SU-DHL-6 (cell line): ENCODE results near the gene CDKAL1.

Experiments
- H2AFZ ChIP-seq: fragments of 200-600 bp; sonication (generic); 2 replicates; pipeline ENCODE4 v1.6.1; 2014; ENCODE audit warnings: low read depth, mild to moderate bottlenecking, moderate library complexity, mixed read lengths, antibody characterized with exemption, low read length; ENCODE audit not compliant: severe bottlenecking
- H3F3A ChIP-seq: fragments of 200-600 bp; shearing (Covaris generic); 2 replicates; pipeline ENCODE4 v1.6.0; 2016; ENCODE audit warnings: antibody characterized with exemption, mild to moderate bottlenecking; ENCODE audit not compliant: insufficient read depth
- H3K27ac ChIP-seq: fragments of 200-600 bp; sonication (generic); 2 replicates; pipeline ENCODE4 v1.5.1; 2016; ENCODE audit warnings: low read depth, mild to moderate bottlenecking, low read length, moderate library complexity, mixed read lengths
- H3K27me3 ChIP-seq: fragments of 200-600 bp; sonication (generic), shearing (Covaris generic); 2 replicates; pipeline ENCODE4 v1.6.0; 2014; ENCODE audit warnings: mild to moderate bottlenecking, low read length
- H3K36me3 ChIP-seq: fragments of 200-600 bp; sonication (generic); 2 replicates; pipeline ENCODE4 v1.6.1; 2014; ENCODE audit warnings: mild to moderate bottlenecking, low read length, mixed read lengths
- H3K4me2 ChIP-seq: fragments of 300-600, 200-600 bp; shearing (Covaris generic), sonication (generic); 2 replicates; pipeline ENCODE4 v1.6.0; 2014; ENCODE audit warnings: low read length, low read depth, mild to moderate bottlenecking; ENCODE audit not compliant: poor library complexity, severe bottlenecking
- H3K4me3 ChIP-seq: fragments of 200-600 bp; sonication (generic); 2 replicates; pipeline ENCODE4 v1.5.1; 2014; ENCODE audit warnings: antibody characterized with exemption, low read length, mild to moderate bottlenecking, mixed read lengths; ENCODE audit not compliant: insufficient read depth, poor library complexity, severe bottlenecking
- H3K79me2 ChIP-seq: fragments of 200-600 bp; sonication (generic); 2 replicates; pipeline ENCODE4 v1.6.1; 2014; ENCODE audit warnings: mild to moderate bottlenecking, low read length, moderate library complexity; ENCODE audit not compliant: insufficient read depth
- H3K9ac ChIP-seq: fragments of 200-600 bp; sonication (generic); 2 replicates; pipeline ENCODE4 v1.7.0; 2014; ENCODE audit warnings: mild to moderate bottlenecking, low read length
- H3K9me2 ChIP-seq: fragments of 200-600 bp; sonication (generic); replicated peaks from 2 replicates; pipeline ENCODE4 v1.6.1; 2014; ENCODE audit warnings: low read length; ENCODE audit not compliant: insufficient read depth
- H3K9me3 ChIP-seq: fragments of 200-600 bp; sonication (generic); 2 replicates; pipeline ENCODE4 v1.6.1; 2014; ENCODE audit warnings: low read length, mixed read lengths; ENCODE audit not compliant: insufficient read depth
- H4K20me1 ChIP-seq: fragments of 200-600 bp; sonication (generic); 2 replicates; pipeline ENCODE4 v1.6.1; 2014; ENCODE audit warnings: low read depth, mild to moderate bottlenecking, antibody characterized with exemption, low read length, moderate library complexity, mixed read lengths
- CTCF ChIP-seq: fragments of 200-600 bp; sonication (generic); IDR thresholded peaks from one replicate; pipeline ENCODE4 v1.5.1; 2017; ENCODE audit warnings: antibody characterized with exemption, mild to moderate bottlenecking, low read length, moderate library complexity; ENCODE audit not compliant: insufficient read depth, poor library complexity, severe bottlenecking
- EZH2phosphoT487 ChIP-seq: fragments of 200-600 bp; sonication (generic), shearing (Covaris generic); conservative IDR thresholded peaks from 2 replicates; pipeline ENCODE4 v1.6.1; 2018; ENCODE audit warnings: mild to moderate bottlenecking, antibody characterized with exemption, low read length, moderate library complexity, mixed read lengths

CDKAL1 gene

GRCh38 chr6:20952699-20953474 is 418.6 kb downstream of the CDKAL1 start:
- Histone ChIP-seq H2AFZ (no peak overlapping the region), H3F3A (no peaks in the 10 kb centered on the region), H3K4me3 (no peak overlapping the region), H3K9me3 (no peaks in the 10 kb centered on the region), H3K27ac (no peak overlapping the region), H3K4me2 (no peak overlapping the region), H3K79me2 (no peaks in the 10 kb centered on the region), H3K9me2 (no peaks in the 10 kb centered on the region), H3K36me3 (no peaks in the 10 kb centered on the region), H4K20me1 (no peaks in the 10 kb centered on the region), H3K9ac (no peak overlapping the region), H3K27me3 (no peaks in the 10 kb centered on the region)
- TF ChIP-seq CTCF (no peak), EZH2phosphoT487 (no peak)

GRCh38 chr6:20954315-20954714 is 420.1 kb downstream of the CDKAL1 start:
- Histone ChIP-seq H3K4me2 (no peak overlapping the region), H3K27me3 (no peaks in the 10 kb centered on the region), H3K9me2 (no peaks in the 10 kb centered on the region), H3K79me2 (no peaks in the 10 kb centered on the region), H3K9me3 (no peaks in the 10 kb centered on the region), H3K4me3 (no peak overlapping the region), H3F3A (no peaks in the 10 kb centered on the region), H3K9ac (no peak overlapping the region), H3K27ac (no peak overlapping the region), H3K36me3 (no peaks in the 10 kb centered on the region), H2AFZ (no peak overlapping the region), H4K20me1 (no peaks in the 10 kb centered on the region)
- TF ChIP-seq CTCF: no peak
- no peak for TF ChIP-seq EZH2phosphoT487

GRCh38 chr6:20955131-20955530 is 420.9 kb downstream of the CDKAL1 start:
- TF ChIP-seq CTCF: no peak
- no peak for TF ChIP-seq EZH2phosphoT487
- H3K27me3 ChIP-seq: no peaks in the 10 kb centered on the region
- H3K4me3 ChIP-seq: no peak overlapping the region
- H3K27ac ChIP-seq: no peak overlapping the region
- H3K79me2 ChIP-seq: no peaks in the 10 kb centered on the region
- no peaks in the 10 kb centered on the region for H3K36me3 ChIP-seq
- no peak overlapping the region for H3K4me2 ChIP-seq
- no peaks in the 10 kb centered on the region for H3K9me2 ChIP-seq
- H4K20me1 ChIP-seq: no peaks in the 10 kb centered on the region
- H3F3A ChIP-seq: no peaks in the 10 kb centered on the region
- no peak overlapping the region for H2AFZ ChIP-seq
- no peak overlapping the region for H3K9ac ChIP-seq
- H3K9me3 ChIP-seq: no peaks in the 10 kb centered on the region
